Esophagus muscularis mucosa (tissue), 4 donors: Measurements from ENCODE around the gene NDUFS7. TPM values are rescaled to one million over a fixed set of nuclear protein-coding genes. Genes with fewer than 3 reads are reported as not detected.

Source experiments
- DNase-seq: peaks from one replicate; pipeline ENCODE4 v3.0.0-alpha.2; 2017; ENCODE audit errors: extremely low spot score
- H3K27ac ChIP-seq, 4 donors: fragments of 200-600 bp; sonication (generic); replicated peaks in 1 of 4; 1 replicate in 3 of 4; 2 replicates in 1 of 4; pipeline ENCODE4 v1.5.1; 2016 to 2019; ENCODE audit warnings: mild to moderate bottlenecking in 1 of 4
- H3K27me3 ChIP-seq, 4 donors: fragments of 200-600 bp; sonication (generic); one replicate each; pipeline versions ENCODE4 v1.5.1 to v1.6.0; 2016 to 2019
- H3K36me3 ChIP-seq, 4 donors: fragments of 200-600 bp; sonication (generic); one replicate each; pipeline ENCODE4 v1.5.1; 2016 to 2019
- H3K4me1 ChIP-seq, 4 donors: fragments of 200-600 bp; sonication (generic); one replicate each; pipeline ENCODE4 v1.5.1; 2016 to 2019
- H3K4me3 ChIP-seq, 4 donors: fragments of 200-600 bp; sonication (generic); 1 replicate in 2 of 4; 2 replicates in 2 of 4; pipeline ENCODE4 v1.5.1; 2016 to 2019; ENCODE audit warnings: mild to moderate bottlenecking in 4 of 4, moderate library complexity in 1 of 4
- H3K9me3 ChIP-seq, 4 donors: fragments of 200-600 bp; sonication (generic); 1 replicate in 3 of 4; 2 replicates in 1 of 4; pipeline ENCODE4 v1.5.1; 2016 to 2019
- CTCF ChIP-seq, 3 experiments: fragments of 200-600 bp in 2 of 3; fragments of 450-650 bp in 1 of 3; sonication (generic) in 2 of 3; IDR thresholded peaks; one replicate each; pipeline ENCODE4 v1.5.1; 2017 to 2019; ENCODE audit warnings: antibody characterized with exemption in 3 of 3, mild to moderate bottlenecking in 2 of 3, moderate library complexity in 1 of 3
- EP300 ChIP-seq: sonication (generic); formaldehyde crosslinking; IDR thresholded peaks from one replicate; pipeline ENCODE4 v1.6.1; 2017; ENCODE audit warnings: antibody characterized with exemption
- POLR2A ChIP-seq: fragments of 450-650 bp; IDR thresholded peaks from one replicate; pipeline ENCODE4 v1.6.1; 2017; ENCODE audit warnings: antibody characterized with exemption, moderate library complexity, mild to moderate bottlenecking, low read depth
- POLR2AphosphoS5 ChIP-seq, 2 donors: sonication (generic); formaldehyde crosslinking; IDR thresholded peaks; one replicate each; pipeline ENCODE4 v1.6.1; 2017; ENCODE audit warnings: antibody characterized with exemption in 2 of 2
- WGBS: methylation state at CpG from one replicate; pipeline ENCODE4 v1.1.5; 2018; 5-methylcytosine and 5-hydroxymethylcytosine counted together
- intact Hi-C: fragments of 100-400 bp; cut with DNase I; formaldehyde crosslinking; loops from one replicate; pipeline ENCODE4 v1.15.1; 2023
- total RNA-seq, 4 donors: library from RNA; depleted of rRNA; stranded (reverse); fragments of >200 nt; gene quantifications; one replicate each; pipeline versions ENCODE4 v1.1.0 to v1.2.1, GENCODE V29; 2016

NDUFS7 gene
- total RNA-seq, 4 donors from 2014 or later = 85.6 to 110 (median 89.4) TPM

- H3K4me3 ChIP-seq = no peak overlapping the region
- H3K27ac ChIP-seq = no peak overlapping the region
- 93% methylated on average over 15 of the region's 15 CpGs for WGBS
- no peaks in the 10 kb centered on the region for H3K9me3 ChIP-seq
- H3K36me3 ChIP-seq = peaks cover 51 to 77% (median 75%) of the 10 kb centered on the region in 4 donors
- no peak for TF ChIP-seq CTCF (IDR thresholded peaks at IDR 0.05)
- TF ChIP-seq POLR2AphosphoS5 (IDR thresholded peaks at IDR 0.05) = no peak
- intact Hi-C loops = no loop called here
- H3K27me3 ChIP-seq = no peaks in the 10 kb centered on the region
- no peak for DNase-seq
- H3K4me1 ChIP-seq = peaks cover 28 to 40% (median 32%) of the 10 kb centered on the region in 4 donors
These were observed 8.7 kb downstream of the NDUFS7 start for GRCh38 chr19:1392407-1392806.

DNA sequence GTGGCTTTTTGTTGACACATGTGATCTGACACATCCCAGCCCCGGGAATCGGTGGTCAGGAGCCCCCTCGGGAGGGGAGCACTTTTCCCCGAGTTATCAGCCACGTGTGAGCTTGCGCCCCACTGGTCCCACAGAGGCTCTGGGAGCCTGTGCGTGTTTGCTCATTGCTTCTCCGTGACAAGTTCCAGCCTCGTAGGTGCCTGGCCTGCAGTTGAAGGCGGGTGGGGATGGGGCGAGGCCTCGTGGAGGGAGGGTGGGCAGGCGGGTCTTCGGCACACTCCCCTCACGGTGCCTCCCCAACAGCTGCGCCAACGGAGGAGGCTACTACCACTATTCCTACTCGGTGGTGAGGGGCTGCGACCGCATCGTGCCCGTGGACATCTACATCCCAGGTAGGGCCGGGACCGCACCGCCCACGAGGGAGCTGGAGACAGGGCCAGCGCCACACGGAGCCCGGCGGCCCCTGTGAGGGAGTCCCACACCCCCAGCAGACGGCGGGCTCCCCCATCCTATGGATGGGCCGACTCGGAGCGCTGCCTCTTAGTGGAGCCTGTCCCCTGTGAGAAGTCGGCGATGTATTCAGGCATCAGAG lies 9.3 kb downstream of the NDUFS7 start:
- peaks cover 22 to 34% (median 28%) of the 10 kb centered on the region in 4 donors for H3K4me1 ChIP-seq
- 91% methylated on average over 11 of the region's 37 CpGs for WGBS
- peaks cover 49 to 76% (median 71%) of the 10 kb centered on the region in 4 donors for H3K36me3 ChIP-seq
- TF ChIP-seq POLR2A = no peak
- TF ChIP-seq CTCF (IDR thresholded peaks at IDR 0.05) = no peak
- no peak for TF ChIP-seq POLR2AphosphoS5 (IDR thresholded peaks at IDR 0.05)
- no peak for TF ChIP-seq EP300
- H3K27me3 ChIP-seq = no peaks in the 10 kb centered on the region
- no peak overlapping the region for H3K4me3 ChIP-seq
- no peaks in the 10 kb centered on the region for H3K9me3 ChIP-seq
- no peak for DNase-seq
- no peak overlapping the region for H3K27ac ChIP-seq
- intact Hi-C loops = no loop called here

GRCh38 chr19:1393841-1394240 lies 10.1 kb downstream of the NDUFS7 start:
- H3K27ac ChIP-seq = no peak overlapping the region
- no peak overlapping the region for H3K4me3 ChIP-seq
- no peaks in the 10 kb centered on the region for H3K27me3 ChIP-seq
- 84% methylated on average over 16 of the region's 17 CpGs for WGBS
- H3K36me3 ChIP-seq = peaks cover 41 to 69% (median 63%) of the 10 kb centered on the region in 4 donors
- no peak for DNase-seq
- H3K9me3 ChIP-seq = no peaks in the 10 kb centered on the region
- TF ChIP-seq CTCF (IDR thresholded peaks at IDR 0.05) (no peak), EP300 (no peak), POLR2AphosphoS5 (IDR thresholded peaks at IDR 0.05) (no peak), POLR2A (no peak)
- peaks cover 21 to 29% (median 25%) of the 10 kb centered on the region in 4 donors for H3K4me1 ChIP-seq
- intact Hi-C loops = no loop called here

DNA sequence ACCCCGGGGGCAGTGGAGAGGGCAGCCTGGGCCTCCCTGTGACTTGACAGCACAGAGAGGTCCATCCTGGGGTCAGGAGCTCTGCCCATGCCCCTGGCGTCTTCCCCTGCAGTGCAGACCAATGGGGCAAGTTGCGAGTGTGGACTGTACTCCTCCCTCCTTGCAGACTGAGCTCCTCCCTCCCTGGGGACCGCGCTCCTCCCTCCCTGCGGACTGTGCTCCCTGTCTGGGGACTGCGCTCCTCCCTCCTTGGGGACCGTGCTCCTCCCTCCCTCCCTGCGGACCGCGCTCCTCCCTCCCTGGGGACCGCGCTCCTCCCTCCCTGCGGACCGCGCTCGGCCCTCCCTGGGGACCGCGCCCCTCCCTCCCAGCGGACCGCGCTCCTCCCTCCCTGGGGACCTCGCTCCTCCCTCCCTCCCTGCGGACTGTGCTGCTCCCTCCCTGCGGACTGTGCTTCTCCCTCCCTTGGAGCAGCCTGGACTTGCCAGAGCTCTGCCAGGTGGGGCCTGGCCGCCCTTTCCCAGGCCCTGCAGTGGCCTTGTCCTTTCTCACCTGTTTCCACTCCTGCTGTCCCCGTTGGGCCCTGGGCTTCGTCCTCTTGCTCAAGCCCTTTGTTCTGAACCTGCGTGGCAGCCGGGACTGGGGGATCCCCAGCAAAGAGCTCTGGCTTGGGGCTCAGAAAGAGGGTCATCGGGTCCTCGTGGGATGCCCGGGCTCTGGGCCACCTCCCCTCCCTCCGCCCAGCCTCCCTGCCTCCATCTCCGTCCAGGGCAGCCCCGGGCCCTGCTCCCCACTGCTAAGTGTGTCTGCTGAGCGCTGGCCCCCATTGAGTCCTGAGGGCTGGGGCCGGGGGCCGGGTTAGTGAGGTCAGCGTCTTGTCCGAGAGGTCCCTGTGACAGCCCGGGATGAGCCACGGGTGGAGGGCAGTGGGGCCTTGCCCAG lies 10.8 kb downstream of the NDUFS7 start:
- 68% methylated on average over 22 of the region's 43 CpGs for WGBS
- Histone ChIP-seq H3K9me3 (no peaks in the 10 kb centered on the region), H3K4me3 (no peak overlapping the region), H3K27ac (no peak overlapping the region), H3K27me3 (no peaks in the 10 kb centered on the region), H3K36me3 (peaks cover 34 to 62% (median 56%) of the 10 kb centered on the region in 4 donors), H3K4me1 (peaks cover 21 to 30% (median 26%) of the 10 kb centered on the region in 4 donors)
- TF ChIP-seq POLR2A (no peak), POLR2AphosphoS5 (IDR thresholded peaks at IDR 0.05) (no peak), CTCF (IDR thresholded peaks at IDR 0.05) (no peak), EP300 (no peak)
- DNase-seq = no peak
- intact Hi-C loops = no loop called here
